Measurements from ENCODE around the gene TRIM25.
"Not testable (repeated sequence)": the region's sequence is repeated elsewhere in the genome, so short reads cannot be mapped to it uniquely, and the experiment has no call there.

TRIM25 gene

DNA sequence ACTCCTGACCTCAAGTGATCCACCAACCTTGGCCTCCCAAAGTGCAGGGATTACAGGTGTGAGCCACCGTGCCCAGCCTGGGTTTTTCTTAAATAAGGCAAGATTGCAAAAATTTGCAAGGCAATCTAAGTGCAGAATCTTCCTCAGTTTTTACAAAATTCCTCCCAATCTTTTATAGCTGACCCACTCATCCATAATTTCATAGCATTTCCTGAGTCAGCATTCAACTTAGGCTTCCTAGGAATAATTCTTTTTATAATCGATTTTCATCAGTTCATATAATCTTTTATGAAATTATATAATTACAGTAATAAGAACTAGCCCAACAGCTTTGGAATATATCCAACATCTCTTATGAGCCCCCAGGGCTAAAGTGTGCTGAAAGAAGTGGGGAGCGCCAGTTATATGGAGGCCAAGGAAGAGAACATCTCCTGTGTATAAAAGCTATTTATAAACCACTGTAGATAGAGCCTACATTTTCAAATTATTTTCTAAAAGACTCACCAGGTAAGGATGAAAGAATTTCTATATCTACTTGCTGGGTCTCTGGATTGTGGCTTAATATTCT is 32.2 kb upstream of the TRIM25 start:
- H3K36me3 ChIP-seq (ENCODE audit: control insufficient read depth in 4 of 4, insufficient read depth in 4 of 4, low read length in 3 of 4): peaks cover 13 to 71% (median 33%) of the 10 kb centered on the region in 4 experiments
- CTCF ChIA-PET: interaction anchor here (1.6 to 2.7 kb wide), 2 partner anchors 9 to 126 kb away, joined by 3 to 9 read pairs; no protein-coding TSS in a partner anchor
- no peaks in the 10 kb centered on the region for H3K9me3 ChIP-seq (ENCODE audit: control extremely low read depth in 1 of 5, control insufficient read depth in 4 of 5, insufficient read depth in 2 of 5, low read depth in 1 of 5, low read length in 4 of 5)
- POLR2A ChIA-PET: no interaction called here
- H3K4me3 ChIP-seq (ENCODE audit: control insufficient read depth in 1 of 7, extremely low read depth in 1 of 7, insufficient read depth in 4 of 7, low read depth in 2 of 7, low read length in 6 of 7): no peak overlapping the region
- no peak overlapping the region for H3K27ac ChIP-seq (ENCODE audit: insufficient read depth in 1 of 2, low read depth in 1 of 2, low read length in 2 of 2, poor library complexity in 1 of 2, severe bottlenecking in 2 of 2)
- WGBS (ENCODE audit: insufficient coverage): 100% methylated on average over 1 of the region's 3 CpGs
- H3K4me1 ChIP-seq (ENCODE audit: control extremely low read depth in 1 of 4, control insufficient read depth in 4 of 4, insufficient read depth in 4 of 4, low read length in 3 of 4): no peaks in the 10 kb centered on the region
- H3K27me3 ChIP-seq (replicated peaks in 2 of 5; ENCODE audit: control insufficient read depth in 4 of 5, insufficient read depth in 5 of 5, low read length in 4 of 5): no peaks in the 10 kb centered on the region
- no peak for DNase-seq

DNA sequence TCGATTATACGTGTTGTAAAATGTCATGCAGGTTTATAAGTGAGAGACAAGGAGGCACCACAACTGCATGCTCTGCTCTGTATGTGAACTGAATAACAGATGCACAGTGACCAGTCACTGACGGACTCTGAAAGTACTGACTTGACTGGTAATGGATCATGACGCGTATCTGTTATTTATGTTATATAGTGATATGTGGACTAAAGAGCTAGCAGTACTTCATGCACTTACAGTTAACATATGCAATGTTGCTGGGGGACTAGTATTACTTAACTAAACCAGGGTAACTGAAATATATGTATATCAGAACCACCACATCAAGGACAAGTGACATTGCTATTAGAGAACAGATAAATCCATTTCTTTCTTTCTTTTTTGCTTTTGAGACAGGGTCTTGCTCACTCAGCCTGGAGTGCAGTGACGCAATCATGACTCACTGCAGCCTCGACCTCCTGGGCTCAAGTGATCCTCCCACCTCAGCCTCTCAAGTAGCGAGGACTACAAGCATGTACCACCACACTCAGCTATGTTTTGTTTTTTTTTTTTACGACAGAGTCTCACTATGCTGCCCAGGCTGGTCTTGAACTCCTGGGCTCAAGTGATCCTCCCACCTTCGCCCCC is 29.8 kb upstream of the TRIM25 start:
- H3K36me3 ChIP-seq (ENCODE audit: control insufficient read depth in 4 of 4, insufficient read depth in 4 of 4, low read length in 3 of 4): peaks cover 13 to 55% (median 30%) of the 10 kb centered on the region in 4 experiments
- 100% methylated on average over 6 of the region's 10 CpGs for WGBS (ENCODE audit: insufficient coverage)

DNA sequence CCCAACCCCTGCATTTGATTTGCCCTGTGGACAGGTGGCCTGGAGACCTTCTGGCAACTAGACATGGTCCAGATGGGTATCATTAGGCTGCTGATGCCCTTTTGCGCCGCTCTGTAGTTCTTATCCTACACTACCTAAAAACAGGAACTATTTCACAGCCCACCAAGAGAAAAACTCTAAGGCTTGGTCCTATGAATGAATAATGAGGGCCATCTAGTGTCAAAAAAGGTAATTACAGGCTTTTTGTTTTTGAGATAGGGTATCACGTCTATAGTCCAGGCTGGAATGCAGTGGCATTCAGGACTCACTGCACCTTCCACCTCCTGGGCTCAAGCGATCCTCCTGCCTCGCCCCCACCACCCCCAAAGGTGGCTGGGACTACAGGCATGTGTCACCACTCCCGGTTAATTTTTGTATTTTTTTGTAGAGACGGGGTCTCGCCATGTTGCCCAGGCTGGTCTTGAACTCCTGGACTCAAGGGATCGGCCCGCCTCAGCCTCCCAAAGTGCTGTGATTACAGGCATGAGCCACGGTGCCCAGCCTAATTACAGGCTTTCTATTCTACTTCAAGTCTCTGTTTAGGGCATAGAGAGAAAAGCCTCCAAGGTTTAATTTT is 26.1 kb upstream of the TRIM25 start:
- Histone ChIP-seq H3K4me1 (ENCODE audit: control extremely low read depth in 1 of 4, control insufficient read depth in 4 of 4, insufficient read depth in 4 of 4, low read length in 3 of 4) (peaks cover 2 to 9% (median 4%) of the 10 kb centered on the region in 4 experiments), H3K9me3 (ENCODE audit: control extremely low read depth in 1 of 5, control insufficient read depth in 4 of 5, insufficient read depth in 2 of 5, low read depth in 1 of 5, low read length in 4 of 5) (no peaks in the 10 kb centered on the region), H3K27ac (ENCODE audit: insufficient read depth in 1 of 2, low read depth in 1 of 2, low read length in 2 of 2, poor library complexity in 1 of 2, severe bottlenecking in 2 of 2) (no peak overlapping the region), H3K36me3 (ENCODE audit: control insufficient read depth in 4 of 4, insufficient read depth in 4 of 4, low read length in 3 of 4) (peaks cover 9 to 64% (median 28%) of the 10 kb centered on the region in 4 experiments), H3K4me3 (ENCODE audit: control insufficient read depth in 1 of 7, extremely low read depth in 1 of 7, insufficient read depth in 4 of 7, low read depth in 2 of 7, low read length in 6 of 7) (no peak overlapping the region), H3K27me3 (replicated peaks in 2 of 5; ENCODE audit: control insufficient read depth in 4 of 5, insufficient read depth in 5 of 5, low read length in 4 of 5) (no peaks in the 10 kb centered on the region)
- 69% methylated on average over 4 of the region's 11 CpGs for WGBS (ENCODE audit: insufficient coverage)
- ChIA-PET CTCF (interaction anchor here (0.7 to 1.4 kb wide), 10 partner anchors 11 to 120 kb away, joined by 3 to 7 read pairs (median 4); no protein-coding TSS in a partner anchor), POLR2A (no interaction called here)
- DNase-seq: peak; percentile 83 to 92 (median 90)

More for the DNA sequence above, 29.8 kb upstream of the TRIM25 start:
- Histone ChIP-seq H3K9me3 (ENCODE audit: control extremely low read depth in 1 of 5, control insufficient read depth in 4 of 5, insufficient read depth in 2 of 5, low read depth in 1 of 5, low read length in 4 of 5) (no peaks in the 10 kb centered on the region), H3K4me3 (ENCODE audit: control insufficient read depth in 1 of 7, extremely low read depth in 1 of 7, insufficient read depth in 4 of 7, low read depth in 2 of 7, low read length in 6 of 7) (no peak overlapping the region), H3K4me1 (ENCODE audit: control extremely low read depth in 1 of 4, control insufficient read depth in 4 of 4, insufficient read depth in 4 of 4, low read length in 3 of 4) (peaks cover 0 to 3% (median 2%) of the 10 kb centered on the region in 4 experiments), H3K27me3 (replicated peaks in 2 of 5; ENCODE audit: control insufficient read depth in 4 of 5, insufficient read depth in 5 of 5, low read length in 4 of 5) (no peaks in the 10 kb centered on the region), H3K27ac (ENCODE audit: insufficient read depth in 1 of 2, low read depth in 1 of 2, low read length in 2 of 2, poor library complexity in 1 of 2, severe bottlenecking in 2 of 2) (no peak overlapping the region)
- no peak for DNase-seq
- ChIA-PET CTCF (interaction anchor here (0.5 to 1.5 kb wide), 2 partner anchors 9 to 11 kb away, joined by 3 read pairs; no protein-coding TSS in a partner anchor), POLR2A (no interaction called here)

DNA sequence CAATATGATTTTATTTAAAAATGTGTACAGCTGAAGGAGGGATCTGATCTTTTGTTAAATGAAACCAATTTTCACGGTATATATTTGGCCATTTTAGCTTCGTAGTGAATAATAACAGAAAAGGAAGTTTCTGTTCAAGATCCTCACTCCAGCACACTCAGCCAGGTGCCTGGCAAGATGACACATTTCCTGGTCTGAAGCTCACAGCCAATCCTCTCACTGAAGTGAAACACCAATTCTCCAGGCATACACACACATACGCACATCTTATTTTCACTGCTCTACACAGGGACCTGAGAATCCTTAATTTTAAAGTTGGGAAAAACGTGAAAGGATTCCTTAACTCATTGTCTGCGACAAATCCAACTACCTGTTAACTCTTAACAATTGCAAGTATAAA is 24.4 kb upstream of the TRIM25 start:
- CTCF ChIA-PET: interaction anchor here (0.8 kb wide), 1 partner anchor 118 kb away, joined by 3 read pairs; no protein-coding TSS in a partner anchor
- POLR2A ChIA-PET: not testable (repeated sequence)

DNA sequence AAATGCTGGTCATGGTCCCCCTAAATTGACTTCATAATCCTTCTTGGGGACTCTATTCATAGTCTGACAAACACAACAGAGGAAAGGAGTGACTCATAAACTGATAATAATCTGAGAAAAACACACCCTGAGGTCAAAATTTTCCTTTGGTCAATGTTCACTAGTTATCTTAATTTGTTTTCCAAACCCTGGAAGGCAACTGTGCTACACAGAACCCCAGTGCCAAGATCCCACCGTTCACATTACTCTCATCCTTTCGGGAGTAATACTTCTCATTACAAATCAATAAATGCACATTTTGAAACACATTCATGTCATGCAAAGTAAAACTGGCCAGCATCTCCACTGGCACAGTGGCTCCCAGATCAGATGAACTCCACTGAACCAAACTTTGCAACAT is 23.8 kb upstream of the TRIM25 start:
- POLR2A ChIA-PET: no interaction called here
- CTCF ChIA-PET: interaction anchor here (0.8 kb wide), 1 partner anchor 118 kb away, joined by 3 read pairs; no protein-coding TSS in a partner anchor
- Histone ChIP-seq H3K4me1 (ENCODE audit: control extremely low read depth in 1 of 4, control insufficient read depth in 4 of 4, insufficient read depth in 4 of 4, low read length in 3 of 4) (peaks cover 2 to 9% (median 4%) of the 10 kb centered on the region in 4 experiments), H3K4me3 (ENCODE audit: control insufficient read depth in 1 of 7, extremely low read depth in 1 of 7, insufficient read depth in 4 of 7, low read depth in 2 of 7, low read length in 6 of 7) (no peak overlapping the region), H3K27ac (ENCODE audit: insufficient read depth in 1 of 2, low read depth in 1 of 2, low read length in 2 of 2, poor library complexity in 1 of 2, severe bottlenecking in 2 of 2) (peak overlapping the region in 1 of 2 experiments; percentile 17), H3K27me3 (replicated peaks in 2 of 5; ENCODE audit: control insufficient read depth in 4 of 5, insufficient read depth in 5 of 5, low read length in 4 of 5) (no peaks in the 10 kb centered on the region), H3K9me3 (ENCODE audit: control extremely low read depth in 1 of 5, control insufficient read depth in 4 of 5, insufficient read depth in 2 of 5, low read depth in 1 of 5, low read length in 4 of 5) (no peaks in the 10 kb centered on the region), H3K36me3 (ENCODE audit: control insufficient read depth in 4 of 4, insufficient read depth in 4 of 4, low read length in 3 of 4) (peaks cover 5 to 62% (median 26%) of the 10 kb centered on the region in 4 experiments)
- no peak for DNase-seq
- whole genome bisulfite sequencing (ENCODE audit: insufficient coverage): 100% methylated on average over 1 of the region's 2 CpGs

More for the DNA sequence above, 24.4 kb upstream of the TRIM25 start:
- WGBS (ENCODE audit: insufficient coverage): 100% methylated on average over 1 of the region's 5 CpGs
- DNase-seq: peak in 2 of 3 donors; percentile 44 to 54
- not testable (repeated sequence) for H3K27me3 ChIP-seq (replicated peaks in 2 of 5; ENCODE audit: control insufficient read depth in 4 of 5, insufficient read depth in 5 of 5, low read length in 4 of 5); H3K4me1 ChIP-seq (ENCODE audit: control extremely low read depth in 1 of 4, control insufficient read depth in 4 of 4, insufficient read depth in 4 of 4, low read length in 3 of 4); H3K4me3 ChIP-seq (ENCODE audit: control insufficient read depth in 1 of 7, extremely low read depth in 1 of 7, insufficient read depth in 4 of 7, low read depth in 2 of 7, low read length in 6 of 7); H3K9me3 ChIP-seq (ENCODE audit: control extremely low read depth in 1 of 5, control insufficient read depth in 4 of 5, insufficient read depth in 2 of 5, low read depth in 1 of 5, low read length in 4 of 5)
- Histone ChIP-seq H3K27ac (ENCODE audit: insufficient read depth in 1 of 2, low read depth in 1 of 2, low read length in 2 of 2, poor library complexity in 1 of 2, severe bottlenecking in 2 of 2) (peak overlapping the region in 1 of 2 experiments; percentile 17), H3K36me3 (ENCODE audit: control insufficient read depth in 4 of 4, insufficient read depth in 4 of 4, low read length in 3 of 4) (peaks cover 5 to 64% (median 26%) of the 10 kb centered on the region in 4 experiments)

DNA sequence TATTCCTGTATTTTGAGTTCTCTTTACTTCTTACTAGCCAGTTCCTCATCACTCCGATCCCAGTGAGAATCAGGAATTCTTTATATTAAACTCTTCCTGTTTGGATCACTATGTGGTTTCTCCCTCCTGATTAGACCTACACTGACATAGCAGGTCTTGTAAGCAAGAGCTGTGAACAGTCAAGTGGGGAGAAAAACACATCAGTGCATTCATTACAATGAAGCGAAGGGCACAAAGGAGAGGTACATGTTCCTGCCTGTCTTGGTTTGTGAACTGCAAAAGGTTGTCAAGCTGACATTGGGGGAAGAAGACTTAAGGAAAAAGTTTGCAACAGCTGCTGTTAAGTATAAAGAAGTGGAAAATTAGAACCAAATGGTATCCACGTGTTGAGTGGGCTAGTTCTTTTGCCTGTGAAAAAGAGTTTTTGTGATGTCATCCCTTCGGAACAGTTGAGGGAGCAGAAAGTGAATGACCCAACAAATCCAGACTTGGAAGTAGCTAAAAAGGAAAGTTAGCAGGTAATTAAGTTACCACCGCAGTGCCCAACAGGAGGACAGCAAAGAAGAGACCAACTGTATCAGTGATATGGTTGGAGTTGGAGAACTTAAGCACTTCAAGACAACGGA is 23.0 kb upstream of the TRIM25 start:
- 93% methylated on average over 6 of the region's 6 CpGs for WGBS (ENCODE audit: insufficient coverage)
- DNase-seq: no peak
- Histone ChIP-seq H3K4me3 (ENCODE audit: control insufficient read depth in 1 of 7, extremely low read depth in 1 of 7, insufficient read depth in 4 of 7, low read depth in 2 of 7, low read length in 6 of 7) (no peak overlapping the region), H3K36me3 (ENCODE audit: control insufficient read depth in 4 of 4, insufficient read depth in 4 of 4, low read length in 3 of 4) (peaks cover 5 to 63% (median 25%) of the 10 kb centered on the region in 4 experiments), H3K4me1 (ENCODE audit: control extremely low read depth in 1 of 4, control insufficient read depth in 4 of 4, insufficient read depth in 4 of 4, low read length in 3 of 4) (peaks cover 2 to 9% (median 4%) of the 10 kb centered on the region in 4 experiments), H3K27ac (ENCODE audit: insufficient read depth in 1 of 2, low read depth in 1 of 2, low read length in 2 of 2, poor library complexity in 1 of 2, severe bottlenecking in 2 of 2) (no peak overlapping the region), H3K27me3 (replicated peaks in 2 of 5; ENCODE audit: control insufficient read depth in 4 of 5, insufficient read depth in 5 of 5, low read length in 4 of 5) (no peaks in the 10 kb centered on the region), H3K9me3 (ENCODE audit: control extremely low read depth in 1 of 5, control insufficient read depth in 4 of 5, insufficient read depth in 2 of 5, low read depth in 1 of 5, low read length in 4 of 5) (peaks cover 0 to 3% (median 0%) of the 10 kb centered on the region in 5 experiments)
- CTCF ChIA-PET: interaction anchor here (0.6 to 2.0 kb wide), 4 partner anchors 9 to 117 kb away, joined by 3 to 5 read pairs (median 4); no protein-coding TSS in a partner anchor
- POLR2A ChIA-PET: no interaction called here

All from common myeloid progenitor, CD34-positive (primary cell).